Liver (tissue), 9 donors: ENCODE results near the gene ABCA13. TPM values are rescaled to one million over a fixed set of nuclear protein-coding genes. Genes with fewer than 3 reads are reported as not detected.

Experiments used
- DNase-seq: peaks from one replicate; pipeline ENCODE4 v3.0.0-alpha.2; 2017; ENCODE audit warnings: low spot score
- H3K27ac ChIP-seq, 2 donors: one replicate each; pipeline ENCODE4 v1.7.0; 2013; ENCODE audit warnings: inconsistent platforms in 2 of 2, low read length in 2 of 2, control low read depth in 1 of 2, low read depth in 1 of 2, mild to moderate bottlenecking in 1 of 2
- H3K27me3 ChIP-seq, 4 donors: one replicate each; pipeline versions ENCODE4 v1.6.1 to v1.7.0; 2013; ENCODE audit warnings: low read length in 3 of 4, inconsistent platforms in 1 of 4, mild to moderate bottlenecking in 1 of 4, moderate library complexity in 1 of 4; ENCODE audit not compliant: control insufficient read depth in 4 of 4, insufficient read depth in 4 of 4
- H3K36me3 ChIP-seq, 4 donors: one replicate each; pipeline versions ENCODE4 v1.6.1 to v1.7.0; 2013; ENCODE audit warnings: low read length in 3 of 4, mild to moderate bottlenecking in 3 of 4, low read depth in 1 of 4, moderate library complexity in 1 of 4; ENCODE audit not compliant: control insufficient read depth in 4 of 4, insufficient read depth in 3 of 4
- H3K4me1 ChIP-seq, 4 donors: one replicate each; pipeline versions ENCODE4 v1.6.1 to v1.7.0; 2013; ENCODE audit warnings: low read length in 3 of 4, mild to moderate bottlenecking in 3 of 4, moderate library complexity in 1 of 4; ENCODE audit not compliant: control insufficient read depth in 4 of 4, insufficient read depth in 4 of 4
- H3K4me3 ChIP-seq, 3 donors: one replicate each; pipeline versions ENCODE4 v1.6.1 to v1.7.0; 2013; ENCODE audit warnings: low read length in 3 of 3, control low read depth in 1 of 3, low read depth in 1 of 3, mild to moderate bottlenecking in 1 of 3
- H3K9ac ChIP-seq, 2 donors: one replicate each; pipeline ENCODE4 v1.7.0; 2013; ENCODE audit warnings: low read length in 2 of 2, mild to moderate bottlenecking in 2 of 2, moderate library complexity in 2 of 2, control low read depth in 1 of 2, low read depth in 1 of 2
- H3K9me3 ChIP-seq, 4 donors: one replicate each; pipeline versions ENCODE4 v1.6.1 to v1.7.0; 2013; ENCODE audit warnings: low read length in 3 of 4; ENCODE audit not compliant: control insufficient read depth in 4 of 4
- EGR1 ChIP-seq, 2 donors: IDR thresholded peaks; 2 replicates each; pipeline ENCODE4 v1.6.1; 2016 to 2018; ENCODE audit warnings: antibody characterized with exemption in 2 of 2, low read depth in 2 of 2
- FOXA1 ChIP-seq: IDR thresholded peaks from 2 replicates; pipeline ENCODE4 v1.6.1; 2016; ENCODE audit warnings: antibody characterized with exemption
- FOXA2 ChIP-seq: IDR thresholded peaks from 2 replicates; pipeline ENCODE4 v1.6.1; 2016; ENCODE audit warnings: antibody characterized with exemption
- HNF4A ChIP-seq, 2 donors: conservative IDR thresholded peaks; 2 replicates each; pipeline ENCODE4 v1.6.1; 2016; ENCODE audit warnings: antibody characterized with exemption in 2 of 2, mild to moderate bottlenecking in 2 of 2
- JUND ChIP-seq, 2 donors: IDR thresholded peaks; 2 replicates each; pipeline ENCODE4 v1.6.1; 2016; ENCODE audit warnings: antibody characterized with exemption in 2 of 2
- NR2F2 ChIP-seq: IDR thresholded peaks from 2 replicates; pipeline ENCODE4 v1.6.1; 2016; ENCODE audit warnings: antibody characterized with exemption
- RXRA ChIP-seq, 2 donors: IDR thresholded peaks; 2 replicates each; pipeline ENCODE4 v1.6.1; 2017 to 2018; ENCODE audit warnings: antibody characterized with exemption in 2 of 2, mild to moderate bottlenecking in 1 of 2
- WGBS: extraction: QIAGEN DNeasy Blood & Tissue Kit; methylation state at CpG from one replicate; pipeline ENCODE4 v1.1.7; 2013; 5-methylcytosine and 5-hydroxymethylcytosine counted together
- polyA plus RNA-seq, 2 donors: library from polyadenylated mRNA; stranded (reverse) in 1 of 2; unstranded in 1 of 2; fragments of 200-250 nt in 1 of 2; fragments of >200 nt in 1 of 2; fragmentation: Nextera tagmentation in 1 of 2; extraction: Ambion mirVana in 1 of 2; gene quantifications; one replicate each; pipeline versions ENCODE4 v1.2.1 to v1.2.3, GENCODE V29; 2013 to 2015
- total RNA-seq, 2 donors: library from RNA; depleted of rRNA; stranded (reverse); fragments of >200 nt; gene quantifications; one replicate each; pipeline ENCODE4 v1.2.3, GENCODE V29; 2014
- TF ChIP-seq, protein P1 (sequence below): IDR thresholded peaks from 2 replicates; pipeline ENCODE4 v1.6.1; 2016; ENCODE audit warnings: antibody characterized with exemption
- TF ChIP-seq, protein P2 (sequence below): fragments of 150-350 bp; IDR thresholded peaks from 2 replicates; pipeline ENCODE4 v1.5.1; 2017; ENCODE audit warnings: improper control_type of control experiment, low read depth, low read length; ENCODE audit not compliant: missing input control
- TF ChIP-seq, protein P3 (sequence below): IDR thresholded peaks from 2 replicates; pipeline ENCODE4 v1.6.1; 2016; ENCODE audit warnings: antibody characterized with exemption
- donor health status: healthy.
- donor health status: healthy.
- donor health status: healthy.
- donor health status: healthy.
- donor health status: healthy.

The ABCA13 gene
- total and polyA plus RNA-seq, 4 donors, result 0.22 to 1.0 (median 0.66) TPM

DNA sequence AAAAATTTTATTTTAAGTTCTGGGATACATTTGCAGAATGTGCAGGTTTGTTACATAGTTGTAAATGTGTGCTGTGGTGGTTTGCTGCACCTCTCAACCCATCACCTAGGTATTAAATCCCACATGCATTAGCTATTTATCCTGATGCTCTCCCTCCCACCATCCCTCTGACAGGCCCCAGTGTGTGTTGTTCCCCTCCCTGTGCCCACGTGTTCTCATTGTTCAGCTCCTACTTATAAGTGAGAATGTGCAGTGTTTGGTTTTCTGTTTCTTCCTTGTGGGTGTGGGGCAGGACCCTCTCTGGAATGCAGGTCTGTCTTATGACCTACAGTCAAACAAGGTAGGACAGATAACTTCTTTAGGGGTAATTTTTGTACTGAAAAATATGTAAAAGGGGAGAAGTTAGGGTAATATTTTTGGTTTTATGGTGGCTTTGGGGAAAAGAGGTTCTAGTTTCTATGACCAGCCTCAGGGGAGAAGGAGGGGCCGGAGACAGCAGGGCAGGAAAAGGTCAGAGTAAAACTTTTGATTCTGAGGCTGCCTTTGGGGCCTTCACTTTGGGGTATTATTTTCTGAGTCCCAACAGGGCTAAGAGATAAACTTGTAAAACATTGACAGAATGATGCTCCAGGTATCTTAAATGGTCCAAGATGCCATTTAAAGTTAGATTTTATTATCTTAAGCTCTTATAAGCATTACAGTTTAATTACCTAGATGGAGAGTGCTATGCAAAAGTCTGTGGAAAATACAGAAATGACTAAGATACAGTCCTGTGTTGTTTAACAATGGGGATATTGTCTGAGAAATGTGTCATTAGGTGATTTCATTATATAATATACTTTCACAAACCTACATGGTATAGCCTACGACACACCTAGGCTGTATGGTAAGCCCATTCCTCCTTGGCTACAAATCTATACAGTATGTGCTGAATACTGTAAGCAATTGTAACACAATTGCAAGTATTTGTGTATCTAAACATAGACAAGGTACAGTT lies 354.8 kb downstream of the ABCA13 start:
- Histone ChIP-seq H3K36me3 (no peaks in the 10 kb centered on the region), H3K4me1 (no peaks in the 10 kb centered on the region), H3K27ac (no peak overlapping the region), H3K9ac (no peak overlapping the region), H3K9me3 (no peaks in the 10 kb centered on the region), H3K4me3 (no peak overlapping the region), H3K27me3 (no peaks in the 10 kb centered on the region)
- DNase-seq, result no peak
- WGBS, result 58% methylated on average over 3 of the region's 3 CpGs
- TF ChIP-seq, protein P1, sequence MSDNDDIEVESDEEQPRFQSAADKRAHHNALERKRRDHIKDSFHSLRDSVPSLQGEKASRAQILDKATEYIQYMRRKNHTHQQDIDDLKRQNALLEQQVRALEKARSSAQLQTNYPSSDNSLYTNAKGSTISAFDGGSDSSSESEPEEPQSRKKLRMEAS, result no peak
- TF ChIP-seq, protein P2, sequence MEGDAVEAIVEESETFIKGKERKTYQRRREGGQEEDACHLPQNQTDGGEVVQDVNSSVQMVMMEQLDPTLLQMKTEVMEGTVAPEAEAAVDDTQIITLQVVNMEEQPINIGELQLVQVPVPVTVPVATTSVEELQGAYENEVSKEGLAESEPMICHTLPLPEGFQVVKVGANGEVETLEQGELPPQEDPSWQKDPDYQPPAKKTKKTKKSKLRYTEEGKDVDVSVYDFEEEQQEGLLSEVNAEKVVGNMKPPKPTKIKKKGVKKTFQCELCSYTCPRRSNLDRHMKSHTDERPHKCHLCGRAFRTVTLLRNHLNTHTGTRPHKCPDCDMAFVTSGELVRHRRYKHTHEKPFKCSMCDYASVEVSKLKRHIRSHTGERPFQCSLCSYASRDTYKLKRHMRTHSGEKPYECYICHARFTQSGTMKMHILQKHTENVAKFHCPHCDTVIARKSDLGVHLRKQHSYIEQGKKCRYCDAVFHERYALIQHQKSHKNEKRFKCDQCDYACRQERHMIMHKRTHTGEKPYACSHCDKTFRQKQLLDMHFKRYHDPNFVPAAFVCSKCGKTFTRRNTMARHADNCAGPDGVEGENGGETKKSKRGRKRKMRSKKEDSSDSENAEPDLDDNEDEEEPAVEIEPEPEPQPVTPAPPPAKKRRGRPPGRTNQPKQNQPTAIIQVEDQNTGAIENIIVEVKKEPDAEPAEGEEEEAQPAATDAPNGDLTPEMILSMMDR, result no peak
- TF ChIP-seq EGR1 (IDR thresholded peaks at IDR 0.05; ENCODE audit: low read depth in 2 of 2) (no peak), HNF4A (conservative IDR thresholded peaks at IDR 0.05) (no peak), NR2F2 (no peak), RXRA (IDR thresholded peaks at IDR 0.05) (no peak)

DNA sequence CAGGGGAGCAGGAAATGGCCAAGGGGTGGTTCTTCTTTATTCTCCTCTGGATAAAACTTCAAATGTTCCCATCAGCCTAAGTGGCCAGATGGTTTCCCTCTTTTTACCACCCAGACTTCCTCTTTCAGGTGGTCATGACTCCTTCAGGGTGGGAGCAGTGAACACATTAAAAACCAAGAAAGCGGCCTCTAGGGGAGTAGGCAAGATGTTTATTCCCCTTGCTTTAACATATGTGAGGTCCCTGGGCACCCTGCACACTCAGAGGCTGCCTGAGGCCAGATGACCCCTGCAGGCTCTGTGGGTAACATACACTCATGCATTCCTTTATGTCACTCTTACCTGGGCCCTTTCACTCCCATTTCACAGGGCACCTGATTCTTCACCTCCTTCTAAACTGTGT lies 357.4 kb downstream of the ABCA13 start:
- DNase-seq, result no peak
- Histone ChIP-seq H3K9ac (no peak overlapping the region), H3K4me1 (no peaks in the 10 kb centered on the region), H3K9me3 (no peaks in the 10 kb centered on the region), H3K27ac (no peak overlapping the region), H3K27me3 (no peaks in the 10 kb centered on the region), H3K36me3 (no peaks in the 10 kb centered on the region), H3K4me3 (no peak overlapping the region)
- TF ChIP-seq JUND (IDR thresholded peaks at IDR 0.05), result no peak
- no peak for TF ChIP-seq NR2F2
- TF ChIP-seq, protein P3, sequence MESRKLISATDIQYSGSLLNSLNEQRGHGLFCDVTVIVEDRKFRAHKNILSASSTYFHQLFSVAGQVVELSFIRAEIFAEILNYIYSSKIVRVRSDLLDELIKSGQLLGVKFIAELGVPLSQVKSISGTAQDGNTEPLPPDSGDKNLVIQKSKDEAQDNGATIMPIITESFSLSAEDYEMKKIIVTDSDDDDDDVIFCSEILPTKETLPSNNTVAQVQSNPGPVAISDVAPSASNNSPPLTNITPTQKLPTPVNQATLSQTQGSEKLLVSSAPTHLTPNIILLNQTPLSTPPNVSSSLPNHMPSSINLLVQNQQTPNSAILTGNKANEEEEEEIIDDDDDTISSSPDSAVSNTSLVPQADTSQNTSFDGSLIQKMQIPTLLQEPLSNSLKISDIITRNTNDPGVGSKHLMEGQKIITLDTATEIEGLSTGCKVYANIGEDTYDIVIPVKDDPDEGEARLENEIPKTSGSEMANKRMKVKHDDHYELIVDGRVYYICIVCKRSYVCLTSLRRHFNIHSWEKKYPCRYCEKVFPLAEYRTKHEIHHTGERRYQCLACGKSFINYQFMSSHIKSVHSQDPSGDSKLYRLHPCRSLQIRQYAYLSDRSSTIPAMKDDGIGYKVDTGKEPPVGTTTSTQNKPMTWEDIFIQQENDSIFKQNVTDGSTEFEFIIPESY, result no peak
- TF ChIP-seq, protein P1, result no peak
- WGBS, result 72% methylated on average over 1 of the region's 1 CpG

DNA sequence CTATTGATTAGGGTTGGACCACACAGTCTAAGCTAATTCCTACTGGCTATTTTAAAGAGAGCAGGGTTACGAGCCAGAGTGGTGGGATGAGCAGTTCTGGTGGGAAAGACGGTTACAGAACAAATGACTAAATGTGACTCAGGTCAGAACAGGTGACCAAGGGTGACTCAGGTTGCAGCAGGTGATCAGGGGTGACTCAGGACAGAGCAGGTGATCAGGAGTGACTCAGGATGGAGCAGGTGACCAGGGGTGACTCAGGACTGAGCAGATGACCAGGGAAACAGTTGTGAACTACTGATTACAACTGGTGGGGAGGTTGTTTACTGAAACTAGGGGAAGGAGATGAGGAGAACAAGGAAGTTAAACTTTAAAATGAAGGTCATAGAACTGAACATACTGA lies 366.3 kb downstream of the ABCA13 start:
- no peaks in the 10 kb centered on the region for H3K27me3 ChIP-seq
- no peak overlapping the region for H3K4me3 ChIP-seq
- no peak for DNase-seq
- H3K9me3 ChIP-seq, result peaks cover 2 to 6% (median 4%) of the 10 kb centered on the region in 4 donors
- H3K27ac ChIP-seq, result no peak overlapping the region
- H3K4me1 ChIP-seq, result no peaks in the 10 kb centered on the region
- WGBS, result 87% methylated on average over 2 of the region's 2 CpGs
- H3K9ac ChIP-seq, result no peak overlapping the region
- no peaks in the 10 kb centered on the region for H3K36me3 ChIP-seq
- TF ChIP-seq EGR1 (IDR thresholded peaks at IDR 0.05; ENCODE audit: low read depth in 2 of 2) (no peak), RXRA (IDR thresholded peaks at IDR 0.05) (no peak), FOXA2 (no peak), NR2F2 (no peak), FOXA1 (no peak), JUND (IDR thresholded peaks at IDR 0.05) (no peak)
- TF ChIP-seq, protein P2, result no peak
- TF ChIP-seq, protein P3, result no peak
- TF ChIP-seq, protein P1, result no peak
